HG03159 (cell line): ENCODE results near the gene NKX3-2.

ENCODE experiments used
- ATAC-seq: cut with Tn5 transposase; IDR thresholded peaks from one replicate; pipeline ENCODE4 v1.9.1; 2021; ENCODE audit warnings: mild to moderate bottlenecking, moderate library complexity; ENCODE audit not compliant: unreplicated experiment

The NKX3-2 gene

DNA sequence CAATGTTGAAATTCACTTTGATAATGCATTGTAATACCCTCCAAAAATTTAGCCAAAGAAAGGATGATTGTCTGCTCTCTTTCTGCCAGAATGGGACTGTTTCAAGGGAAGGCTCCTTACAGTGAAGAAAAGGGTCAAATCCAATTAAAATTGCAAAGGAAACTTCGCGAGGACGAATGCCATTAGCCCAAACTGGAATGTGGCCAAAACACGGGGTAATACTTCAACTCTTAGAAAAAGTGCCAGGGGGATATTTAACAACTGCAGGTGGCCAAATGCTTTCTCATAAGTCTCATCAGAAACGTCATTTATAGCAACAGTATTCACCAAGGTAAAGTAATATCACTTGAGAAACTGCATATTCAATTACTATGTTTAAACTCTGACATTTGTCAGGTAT, 29.0 kb downstream of the NKX3-2 start:
- ATAC-seq, result no peak

DNA sequence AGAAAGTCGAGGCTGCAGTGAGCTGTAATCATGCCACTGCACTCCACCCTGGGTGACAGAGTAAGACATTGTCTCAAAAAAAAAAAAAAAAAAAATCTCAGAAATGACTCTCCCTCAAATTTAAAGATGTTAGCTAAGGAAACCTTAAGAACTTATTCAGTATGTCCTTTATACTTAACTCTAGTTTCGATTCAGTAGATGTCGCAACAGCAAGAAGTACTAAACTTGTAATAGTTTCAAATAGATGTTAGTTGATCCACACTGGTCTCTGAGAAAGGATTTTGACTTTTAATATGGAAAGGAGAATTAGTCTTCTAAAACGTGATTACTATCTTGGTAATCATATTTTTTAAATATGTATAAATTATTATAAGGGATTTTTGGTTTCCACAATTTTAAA, 29.6 kb downstream of the NKX3-2 start:
- ATAC-seq, result no peak

GRCh38 chr4:13511101-13511500, 33.2 kb downstream of the NKX3-2 start:
- ATAC-seq, result no peak

- no peak for ATAC-seq
Observed at GRCh38 chr4:13509442-13509841, 34.9 kb downstream of the NKX3-2 start.

DNA sequence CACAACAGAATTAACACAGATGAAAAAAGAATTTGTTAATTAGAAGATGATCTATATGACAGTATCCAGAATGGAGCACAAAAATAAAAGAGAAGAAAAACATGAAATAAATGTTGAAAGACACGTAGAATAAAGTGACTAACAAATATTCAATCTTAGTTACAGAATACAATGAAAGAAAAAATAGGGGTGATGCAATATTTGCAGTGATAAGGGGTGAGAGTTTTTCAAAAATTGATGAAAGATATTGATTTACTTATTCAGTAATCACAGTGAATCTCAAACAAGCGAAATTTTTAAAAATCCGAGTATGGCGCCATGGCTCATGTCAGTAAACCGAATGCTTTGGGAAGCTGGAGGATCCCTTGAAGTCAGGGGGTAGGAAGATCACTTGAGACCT, 39.9 kb downstream of the NKX3-2 start:
- ATAC-seq, result no peak

GRCh38 chr4:13498469-13498868, 45.8 kb downstream of the NKX3-2 start:
- no peak for ATAC-seq

GRCh38 chr4:13496605-13497004, 47.7 kb downstream of the NKX3-2 start:
- ATAC-seq, result no peak

- ATAC-seq, result no peak
Observed at GRCh38 chr4:13495753-13496152, 48.6 kb downstream of the NKX3-2 start.

DNA sequence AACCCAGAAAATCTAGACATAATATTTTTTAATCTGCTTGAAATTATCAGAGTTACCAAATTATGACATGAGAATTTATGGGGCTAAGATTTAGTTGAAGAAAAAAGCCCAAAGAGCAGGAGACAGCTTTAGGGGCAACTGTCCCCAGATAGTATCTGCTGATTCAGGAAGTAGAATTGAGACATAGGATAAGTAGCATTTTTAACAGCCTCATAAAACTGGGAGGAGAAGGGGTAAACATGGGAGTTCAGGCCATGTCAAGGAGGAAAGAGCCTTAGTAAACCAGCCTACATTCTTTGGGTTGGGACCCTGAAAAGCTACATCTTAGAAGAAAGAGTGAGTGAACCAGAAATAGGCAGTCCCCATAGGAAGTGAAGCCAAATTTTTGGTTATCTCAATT, 50.5 kb downstream of the NKX3-2 start:
- no peak for ATAC-seq

GRCh38 chr4:13492747-13493146, 51.6 kb downstream of the NKX3-2 start:
- ATAC-seq, result no peak
